ENCODE data around the gene SLC9C1.
"Not testable (repeated sequence)": the region's sequence is repeated elsewhere in the genome, so short reads cannot be mapped to it uniquely, and the experiment has no call there.

Gene SLC9C1

DNA sequence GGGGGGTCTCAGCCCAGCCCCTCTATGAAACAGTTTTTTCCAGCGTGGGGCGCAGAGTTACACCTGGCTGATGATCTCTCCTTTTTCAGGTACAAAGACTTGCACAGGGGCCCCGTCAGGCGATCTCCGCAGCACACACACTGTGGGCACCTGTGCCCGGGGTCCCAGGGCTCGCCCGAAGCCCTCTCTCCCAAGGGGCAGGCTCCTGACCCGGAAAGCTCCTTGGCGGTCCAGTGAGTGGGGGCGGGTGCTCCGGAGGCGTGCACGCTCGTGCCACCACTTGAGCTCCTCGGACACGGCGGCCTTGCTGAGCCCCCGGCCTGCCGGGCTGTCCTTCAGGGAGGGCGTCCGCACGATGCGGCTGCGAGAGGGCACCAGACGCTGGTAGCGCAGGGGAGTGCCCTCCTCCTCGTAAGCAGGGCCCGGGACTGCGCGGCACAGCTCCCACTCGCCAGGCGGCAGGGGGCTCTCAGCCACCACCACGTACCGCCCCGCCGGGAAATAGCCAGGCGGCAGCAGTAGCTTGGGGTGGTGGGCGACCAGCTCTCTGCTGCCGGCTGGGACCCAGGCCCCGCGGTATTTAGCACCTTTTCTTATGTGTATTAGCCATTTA is 108.5 kb downstream of the SLC9C1 start:
- DNase-seq: not testable (repeated sequence)

DNA sequence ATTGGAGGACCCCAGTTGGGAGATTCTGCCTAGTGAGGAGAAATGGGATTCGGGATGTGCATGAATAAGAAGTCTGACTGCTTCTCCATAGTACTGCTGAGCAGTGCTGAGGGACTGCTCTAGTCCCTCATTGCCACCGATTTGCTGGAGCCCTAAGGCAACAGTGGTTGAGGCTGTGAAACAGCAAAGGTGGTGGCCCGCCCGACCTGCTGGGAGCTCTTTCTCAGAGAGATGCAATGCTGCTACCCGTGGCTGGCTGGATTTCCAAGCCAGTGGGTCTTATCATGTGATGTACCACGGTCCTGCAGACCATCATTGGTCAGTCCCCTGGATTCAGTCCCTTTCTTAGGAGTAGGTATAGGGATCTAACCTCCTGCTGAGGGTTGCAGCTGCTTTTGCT is 118.4 kb downstream of the SLC9C1 start:
- no peak for DNase-seq

DNA sequence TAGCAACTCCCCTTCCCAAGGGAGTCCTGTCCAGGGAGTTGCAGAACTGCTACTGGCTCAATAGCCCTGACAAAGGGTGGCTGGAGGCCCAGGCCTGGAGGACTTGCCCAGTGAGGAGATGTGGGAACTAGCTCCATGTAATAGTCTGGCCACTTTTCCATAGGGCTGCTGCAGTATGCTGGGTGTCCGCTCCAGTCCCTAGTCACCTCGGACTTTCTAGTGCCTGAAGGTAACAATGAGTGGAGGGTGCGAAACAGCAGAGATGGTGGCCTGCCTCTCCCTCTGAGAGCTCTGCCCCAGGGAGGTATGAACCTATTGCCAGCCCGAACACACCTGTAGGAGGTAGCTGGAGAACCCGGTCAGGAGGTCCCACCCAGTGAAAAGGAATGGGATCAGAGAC is 119.0 kb downstream of the SLC9C1 start:
- DNase-seq: no peak

DNA sequence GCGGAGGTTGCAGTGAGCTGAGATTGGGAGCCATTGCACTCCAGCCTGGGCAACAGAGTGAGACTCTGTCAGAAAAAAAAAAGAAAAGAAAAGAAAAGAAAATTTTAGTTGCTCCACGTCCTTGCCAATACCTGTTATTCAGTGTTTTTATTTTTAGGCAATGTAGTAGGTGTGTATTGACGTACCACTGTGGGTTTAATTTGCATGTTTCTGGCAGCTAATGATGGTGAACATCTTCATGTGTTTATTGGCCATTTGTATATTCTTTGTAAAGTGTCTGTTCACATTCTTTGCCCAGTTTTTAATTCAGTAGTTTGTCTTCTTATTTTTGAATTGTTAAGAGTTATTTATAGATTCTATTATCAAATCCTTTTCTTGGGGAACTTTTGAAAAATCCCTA is 122.9 kb downstream of the SLC9C1 start:
- DNase-seq: no peak

DNA sequence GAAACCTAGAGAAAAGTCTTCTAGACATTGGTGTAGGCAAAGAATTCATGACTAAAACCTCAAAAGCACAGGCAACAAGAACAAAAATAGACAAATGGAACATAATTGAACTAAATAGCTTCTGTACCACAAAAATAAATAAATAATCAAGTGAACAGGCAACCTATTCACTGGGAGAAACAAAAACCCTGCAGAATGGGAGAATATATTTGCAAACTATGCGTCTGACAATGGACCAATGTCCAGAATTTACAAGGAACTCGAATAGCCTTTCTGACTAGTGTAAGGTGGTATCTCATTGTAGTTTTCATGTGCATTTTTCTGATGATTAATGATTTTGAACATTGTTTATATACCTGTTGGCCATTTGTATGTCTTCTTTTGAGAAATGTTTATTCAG is 124.0 kb downstream of the SLC9C1 start:
- no peak for DNase-seq

DNA sequence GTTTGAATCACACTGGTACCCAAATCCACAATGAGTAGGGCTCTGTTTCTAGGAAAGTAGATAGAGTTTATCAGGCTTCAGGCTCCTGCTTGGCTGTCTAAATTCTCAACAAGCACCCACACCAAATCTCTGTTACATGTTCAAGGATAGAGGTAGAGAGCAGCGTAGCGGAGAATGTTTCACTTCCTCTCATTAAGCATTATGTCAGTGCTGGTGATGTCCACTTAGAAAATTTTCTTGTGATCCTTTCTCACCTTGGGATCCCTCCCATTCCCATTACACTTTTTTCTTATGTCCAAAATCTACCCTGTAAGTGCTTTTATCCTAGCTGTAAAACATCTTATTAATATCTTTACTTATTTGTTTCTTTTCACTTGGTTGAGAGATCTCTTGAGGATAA is 126.3 kb downstream of the SLC9C1 start:
- no peak for DNase-seq

DNA sequence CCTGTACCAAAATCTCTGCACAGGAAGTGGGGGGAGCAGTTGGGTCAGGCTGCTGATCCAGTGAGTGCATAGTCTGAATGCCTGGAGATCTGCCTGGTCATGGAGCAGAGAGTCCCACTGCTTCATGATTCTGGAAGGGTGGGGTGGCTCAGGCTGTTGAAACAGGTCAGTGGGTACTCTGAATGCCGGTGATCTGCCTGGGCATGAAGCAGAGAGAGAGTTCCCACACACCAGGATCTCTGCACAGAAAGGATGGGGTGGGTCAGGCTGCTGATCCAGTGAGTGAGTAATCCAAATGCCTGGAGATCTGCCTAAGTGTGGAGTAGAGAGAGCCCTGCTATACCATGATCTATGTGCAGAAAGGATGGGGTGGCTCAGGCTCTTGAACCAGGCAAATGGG is 144.9 kb downstream of the SLC9C1 start:
- DNase-seq: no peak

DNA sequence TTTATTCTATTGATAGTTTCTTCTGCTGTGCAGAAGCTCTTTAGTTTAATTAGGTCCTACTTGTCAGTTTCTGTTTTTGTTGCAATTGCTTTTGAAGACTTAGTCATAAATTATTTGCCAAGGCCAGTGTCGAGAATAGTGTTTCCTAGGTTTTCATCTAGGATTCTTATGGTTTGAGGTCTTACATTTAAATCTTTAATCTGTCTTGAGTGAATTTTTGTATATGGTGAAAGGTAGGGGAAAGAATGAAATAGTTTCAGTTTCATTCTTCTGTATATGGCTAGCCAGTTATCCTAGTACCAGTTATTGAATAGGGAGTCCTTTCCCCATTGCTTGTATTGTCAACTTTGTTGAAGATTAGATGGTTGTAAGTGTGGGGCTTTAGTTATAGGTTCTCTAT is 150.3 kb downstream of the SLC9C1 start:
- no peak for DNase-seq

DNA sequence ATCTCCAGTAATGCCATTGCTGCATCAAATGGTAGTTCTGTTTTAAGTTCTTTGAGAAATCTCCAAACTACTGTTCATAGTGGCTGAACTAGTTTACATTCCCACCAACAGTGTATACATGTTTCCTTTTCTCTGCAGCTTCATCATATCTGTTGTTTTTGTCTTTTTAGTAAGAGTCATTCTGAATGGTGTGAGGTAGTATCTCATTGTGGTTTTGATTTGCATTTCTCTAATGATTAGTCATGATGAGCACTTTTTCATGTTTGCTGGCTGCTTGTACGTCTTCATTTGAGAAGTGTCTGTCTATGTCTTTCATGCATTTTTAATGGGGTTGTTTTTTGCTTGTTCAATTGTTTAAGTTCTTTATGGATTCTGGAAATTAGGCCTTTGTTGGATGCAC is 150.8 kb downstream of the SLC9C1 start:
- DNase-seq: no peak

DNA sequence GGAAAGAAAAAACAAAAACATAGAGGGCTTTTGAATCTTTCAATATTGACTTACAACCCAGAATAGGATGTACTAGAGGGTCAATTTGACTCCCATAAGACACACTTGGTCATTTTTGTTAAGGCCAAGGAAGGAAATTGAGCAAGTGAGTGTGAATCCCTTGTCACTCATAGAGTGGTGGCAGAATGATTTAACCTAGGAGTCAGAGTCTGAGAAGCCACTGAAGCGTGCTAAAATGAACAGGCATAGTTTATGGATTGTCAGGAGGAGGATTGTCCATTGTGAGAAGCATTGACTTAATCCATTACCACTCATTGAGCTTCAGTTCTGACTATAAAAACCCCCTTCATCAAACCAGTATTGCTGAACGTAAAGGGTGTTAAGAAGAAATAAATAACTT is 152.7 kb downstream of the SLC9C1 start:
- no peak for DNase-seq

DNA sequence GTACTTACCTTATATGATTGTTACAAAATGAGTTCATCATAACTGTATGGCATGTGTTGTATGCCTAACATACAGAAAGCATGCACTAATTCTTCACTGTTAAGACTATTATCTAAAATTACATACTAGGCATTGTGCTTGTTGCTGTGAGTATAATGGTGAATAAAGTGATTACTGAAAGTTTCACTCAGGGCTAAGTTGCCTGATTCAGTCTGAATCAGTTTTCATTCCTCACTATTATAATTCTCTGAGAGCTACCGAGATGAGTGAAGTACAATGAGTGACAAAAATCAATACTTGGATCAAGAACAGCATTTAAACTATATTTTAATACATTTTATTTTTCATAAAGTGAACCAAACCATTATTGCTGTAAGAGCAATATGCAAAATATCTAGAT is 153.4 kb downstream of the SLC9C1 start:
- DNase-seq: no peak

DNA sequence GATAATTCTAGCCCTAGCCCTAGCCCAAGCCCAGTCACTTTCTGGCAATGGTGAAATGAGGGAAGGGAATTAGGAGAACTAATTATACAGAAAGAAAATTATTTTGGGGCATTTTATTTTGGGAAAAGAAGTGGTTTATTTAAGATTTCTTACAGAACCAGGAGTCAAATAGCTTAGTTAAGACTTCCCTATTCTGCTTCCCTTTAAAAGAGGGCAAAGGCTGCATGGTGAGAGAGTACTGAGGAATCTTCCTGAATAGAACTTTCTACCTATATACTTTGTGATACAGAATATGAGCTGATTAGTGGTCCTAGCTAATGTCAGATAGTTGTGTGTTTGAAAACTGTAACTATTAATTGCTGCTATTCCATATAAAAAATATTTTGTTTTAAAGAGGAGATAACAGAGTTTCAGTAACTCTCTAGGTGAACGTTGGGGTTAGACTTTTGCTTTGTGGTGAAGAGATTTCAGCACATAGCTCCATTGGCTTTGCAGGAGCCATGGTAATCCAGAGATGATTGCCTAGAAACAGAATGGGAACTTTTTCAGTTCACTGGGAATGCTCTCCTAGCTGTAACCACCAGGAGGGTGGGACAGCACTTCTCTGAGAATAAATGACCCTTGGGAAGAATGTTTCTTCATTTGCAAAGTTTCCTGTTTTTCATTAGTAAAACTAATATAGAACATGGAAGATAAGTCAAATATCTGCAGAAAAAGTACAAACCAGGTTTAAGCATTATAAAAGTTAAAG is 155.6 kb downstream of the SLC9C1 start:
- DNase-seq: no peak

DNA sequence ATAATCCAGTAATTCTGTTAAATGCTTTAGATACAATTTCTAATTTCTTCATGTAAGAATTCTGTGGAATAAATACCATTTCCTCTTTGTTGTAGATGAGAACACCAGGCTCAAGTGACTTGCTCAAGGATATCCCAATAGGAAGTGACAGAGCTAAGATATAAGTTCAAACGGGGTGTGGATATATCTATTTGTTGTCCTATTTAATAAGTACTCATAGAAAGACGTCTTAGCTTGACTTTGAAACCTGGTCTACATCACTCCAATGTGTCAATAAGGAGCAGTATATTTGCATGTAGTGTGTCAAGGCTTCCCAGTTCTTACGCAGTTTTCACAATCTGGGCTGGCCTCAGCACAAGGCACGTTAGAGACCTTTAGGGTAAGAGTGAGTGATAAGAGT is 156.2 kb downstream of the SLC9C1 start:
- DNase-seq: no peak

DNA sequence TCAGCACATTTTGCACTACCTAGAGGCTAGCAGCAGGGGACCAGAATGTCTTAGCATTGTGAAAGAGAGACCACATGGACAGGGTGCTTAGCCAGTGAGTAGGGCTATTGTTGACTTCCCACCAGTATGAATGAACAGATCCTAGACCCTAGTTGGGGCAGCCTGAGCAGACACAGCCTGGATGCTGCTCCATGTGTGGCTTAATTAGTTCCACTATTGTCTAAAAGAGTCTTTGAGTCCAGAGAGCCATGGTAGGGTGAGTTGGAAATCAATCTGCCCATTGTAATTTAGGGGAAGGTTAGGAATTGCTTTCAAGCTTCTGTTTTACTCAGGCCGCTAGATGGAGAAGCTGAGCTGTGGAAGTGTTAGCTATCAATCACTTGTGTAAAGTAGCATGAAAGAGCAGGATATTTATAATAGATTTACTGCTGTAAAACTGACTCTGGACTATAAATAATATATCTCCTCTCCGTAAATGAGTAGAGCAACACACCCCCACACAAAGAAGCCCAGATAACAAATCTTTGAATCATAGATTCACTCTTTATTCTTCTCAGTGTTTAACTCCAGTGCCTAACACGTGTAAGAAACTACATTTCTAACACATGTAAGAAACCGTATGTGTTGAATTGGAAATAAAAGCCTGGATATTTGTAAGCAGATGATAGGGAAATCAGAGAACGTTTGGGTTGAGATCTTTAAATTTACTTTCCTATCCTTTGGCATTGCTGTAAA is 156.9 kb downstream of the SLC9C1 start:
- peak; percentile 42 for DNase-seq

DNA sequence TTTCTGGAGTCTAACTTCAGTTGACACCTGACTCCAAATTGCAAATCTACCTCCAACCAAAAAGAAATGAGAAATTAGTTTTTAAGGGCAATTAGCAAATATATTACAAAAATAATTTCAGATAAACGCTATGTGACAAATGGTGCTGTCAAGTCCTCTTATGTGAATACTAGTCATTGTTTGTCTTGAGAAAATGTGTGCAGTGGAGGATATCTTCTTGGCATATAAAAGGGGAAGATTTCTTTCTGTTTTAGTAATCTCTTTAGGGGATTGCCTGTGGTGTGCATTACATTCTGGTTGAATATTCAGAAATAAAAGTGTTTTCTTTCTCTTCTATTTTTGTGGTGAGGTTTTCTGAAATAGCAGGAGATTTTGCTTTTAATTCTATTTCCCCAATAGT is 158.0 kb downstream of the SLC9C1 start:
- DNase-seq: no peak

DNA sequence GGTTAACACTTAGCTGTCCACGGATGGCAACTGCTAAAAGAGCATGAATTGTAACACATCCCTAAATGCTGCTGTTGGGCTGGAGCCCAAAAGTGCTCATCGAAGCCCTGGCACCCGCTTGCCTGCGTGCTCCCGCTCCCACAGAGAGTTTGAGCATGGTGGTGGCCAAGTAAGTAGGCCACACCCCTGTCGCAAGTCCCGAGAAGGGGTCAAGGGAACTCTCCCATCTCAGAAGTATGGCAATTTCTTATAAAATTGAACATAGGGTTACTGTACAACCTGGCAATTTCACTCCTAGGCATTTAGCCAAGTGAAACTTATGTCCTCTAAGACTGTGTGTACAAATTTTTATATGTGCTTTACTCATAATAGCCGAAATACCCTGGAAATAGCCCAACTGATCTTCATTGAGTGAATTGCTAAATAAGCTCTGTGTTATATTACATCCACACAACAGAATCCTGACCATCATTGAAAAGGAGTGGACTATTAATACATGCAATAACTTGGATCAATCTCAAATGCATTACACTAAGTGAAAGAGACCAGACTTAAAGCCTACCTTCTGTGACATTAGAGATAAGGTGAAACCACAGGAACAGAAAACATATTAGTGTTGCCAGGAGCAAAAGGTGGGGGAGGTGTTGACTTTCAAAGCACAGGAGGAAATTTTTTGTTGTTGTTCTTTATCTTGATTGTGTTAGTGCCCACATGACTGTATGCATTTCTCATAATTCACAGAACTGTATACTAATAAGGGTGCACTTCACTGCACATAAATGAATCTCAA is 159.5 kb downstream of the SLC9C1 start:
- DNase-seq: no peak

DNA sequence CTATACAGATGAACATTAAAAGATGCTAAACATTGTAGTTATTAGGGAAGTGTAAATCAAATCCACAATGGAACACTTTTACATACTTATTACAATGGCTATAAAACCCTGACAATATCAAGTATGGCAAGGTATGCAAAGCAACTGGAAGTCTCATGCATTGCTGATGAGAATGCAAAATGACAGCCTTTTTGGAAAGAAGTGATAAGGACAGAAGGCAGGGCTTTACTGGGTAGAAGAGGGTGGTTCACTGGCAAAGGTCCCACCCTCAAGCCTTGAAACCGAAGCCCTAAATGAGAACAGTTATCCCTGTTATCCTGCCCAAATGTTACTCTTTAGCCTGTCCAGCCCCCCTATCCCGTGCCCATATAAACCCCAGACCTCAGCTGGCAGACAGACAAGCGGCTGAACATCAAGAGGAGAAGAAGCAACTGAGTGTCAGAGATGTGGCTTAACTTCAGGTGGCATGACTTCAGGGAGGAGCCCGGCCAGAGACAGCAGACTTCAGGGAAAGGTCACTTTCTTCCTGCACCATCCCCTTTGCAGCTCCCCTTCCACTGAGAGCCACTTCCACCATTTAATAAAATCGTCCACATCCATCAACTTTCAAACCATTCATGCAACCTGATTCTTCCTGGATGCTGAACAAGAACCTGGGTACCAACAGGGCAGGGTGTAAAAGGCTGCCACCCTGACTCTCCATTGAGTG is 160.2 kb downstream of the SLC9C1 start:
- DNase-seq: no peak

DNA sequence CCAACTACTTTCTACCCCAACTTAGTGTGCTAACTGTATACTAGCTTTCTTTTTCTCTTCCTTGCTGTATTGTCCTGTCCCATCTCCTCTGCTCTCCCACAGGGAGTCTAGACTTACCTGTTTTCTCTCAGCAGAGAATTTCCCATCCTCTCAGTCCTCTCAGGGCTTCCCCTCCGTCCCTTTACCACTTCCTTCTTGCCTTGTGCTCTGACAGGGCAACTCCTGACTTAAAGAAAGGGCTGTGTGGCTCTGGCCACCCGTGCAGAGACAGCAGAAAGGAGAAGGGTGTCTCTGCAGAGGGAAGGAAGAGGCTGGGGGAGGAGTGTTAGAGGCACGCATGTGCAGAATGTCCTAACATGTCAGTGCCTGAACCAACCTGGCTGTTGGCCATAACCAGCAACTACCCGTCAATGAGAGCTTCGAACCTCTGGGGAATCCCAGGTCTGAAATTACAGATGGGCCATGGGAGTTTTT is 161.0 kb downstream of the SLC9C1 start, which contains the start of gene GCSAM:
TSS of gene GCSAM (minus strand) at position 274 of the 474 bp plus-strand sequence. CDS start at position 146, 128 bp downstream.
- no peak for DNase-seq

DNA sequence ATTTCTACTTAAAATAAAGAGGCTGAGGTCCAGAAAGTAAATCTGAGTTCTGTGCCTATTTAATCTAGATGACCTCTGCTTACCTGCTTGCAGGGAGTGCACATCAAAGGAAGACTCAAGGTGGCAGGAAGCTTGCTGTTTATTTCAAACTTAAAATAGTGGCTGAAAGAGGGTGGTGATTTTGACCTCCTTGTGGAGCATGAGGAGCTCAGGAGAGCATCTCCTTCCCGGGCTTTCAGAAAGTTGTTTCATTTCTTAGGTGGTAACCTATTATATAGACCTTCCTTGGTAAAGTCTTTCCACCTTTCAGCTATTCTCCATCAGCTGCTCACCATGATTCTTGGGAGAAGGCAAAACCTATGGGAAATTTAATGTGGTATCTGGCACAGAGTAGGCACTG is 161.5 kb downstream of the SLC9C1 start:
- no peak for DNase-seq

DNA sequence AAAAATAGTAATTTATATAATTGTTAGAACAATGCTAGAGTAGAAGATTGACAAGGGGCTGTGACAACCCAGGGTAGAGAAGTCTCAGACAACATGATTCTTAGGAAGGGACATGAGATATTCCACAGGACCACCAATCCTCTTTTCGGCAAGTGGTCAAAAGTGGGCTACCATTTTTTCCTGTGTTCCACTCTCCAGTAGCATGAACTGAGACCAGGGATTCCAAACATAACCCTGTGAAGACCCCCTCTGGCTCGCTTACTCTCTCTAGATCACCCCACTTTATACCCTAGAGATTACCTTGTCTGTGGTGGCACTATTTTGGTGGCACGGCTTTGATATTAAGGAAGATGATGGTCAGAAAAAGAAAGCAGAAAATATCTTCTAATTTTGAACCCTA is 161.9 kb downstream of the SLC9C1 start:
- DNase-seq: no peak

DNA sequence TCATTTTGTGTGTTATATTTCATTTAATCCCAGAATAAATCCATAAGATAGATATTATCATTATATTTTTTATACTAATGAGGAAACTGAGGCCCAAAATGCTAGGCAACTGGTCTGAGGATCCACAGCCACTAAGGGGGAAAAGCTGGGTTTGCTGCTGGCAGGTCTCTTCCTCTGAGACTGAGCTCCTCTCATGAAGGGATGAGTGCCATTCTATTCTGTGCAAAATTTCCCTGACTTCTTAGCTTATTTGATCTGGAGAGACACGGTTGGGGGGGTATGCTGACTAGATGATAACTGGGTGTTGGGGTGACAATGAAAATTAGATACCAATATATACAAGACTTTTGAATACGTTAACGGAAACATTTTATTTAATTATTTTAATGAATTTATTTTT is 162.9 kb downstream of the SLC9C1 start:
- DNase-seq: no peak

DNA sequence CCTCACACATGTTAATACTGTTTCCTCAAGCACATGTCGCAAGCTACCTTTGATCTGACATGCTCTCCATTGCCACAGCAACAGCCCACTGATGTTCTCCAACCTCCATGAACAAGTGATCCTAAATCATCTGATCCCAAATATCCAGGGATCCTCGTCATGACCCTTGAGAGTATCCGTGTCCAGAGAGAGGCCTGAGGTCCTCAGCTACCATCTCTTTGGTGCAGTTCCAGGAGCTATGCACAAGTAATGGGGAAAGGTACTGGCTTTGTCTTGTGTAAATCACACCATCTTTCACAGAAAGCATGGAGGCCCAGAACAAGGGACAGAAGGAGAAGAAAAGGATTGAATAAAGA is 163.4 kb downstream of the SLC9C1 start:
- no peak for DNase-seq

Data from NCI-H1417 treated with DMSO at 0.1 percent for 48 hours (cell line).